OCI-LY3 (cell line): ENCODE results near the gene MAGI2.
A peak's percentile ranks its signal among the peaks of the same experiment; 100 is the strongest.

Experiments
- H2AFZ ChIP-seq: fragments of 200-600, 300-600 bp; shearing (Covaris generic); 2 replicates; pipeline ENCODE4 v1.6.0; 2014; ENCODE audit warnings: antibody characterized with exemption, low read depth, low read length
- H3K27ac ChIP-seq: fragments of 200-600, 300-600 bp; sonication (generic); 2 replicates; pipeline ENCODE4 v1.5.1; 2014; ENCODE audit warnings: mild to moderate bottlenecking, low read length, moderate library complexity, mixed read lengths
- H3K27me3 ChIP-seq: fragments of 200-600, 300-600 bp; sonication (generic); 2 replicates; pipeline ENCODE4 v1.6.1; 2014; ENCODE audit warnings: low read depth, low read length, mixed read lengths
- H3K36me3 ChIP-seq: fragments of 200-600, 300-600 bp; sonication (generic); replicated peaks from 2 replicates; pipeline ENCODE3; 2014; ENCODE audit warnings: low read depth, low read length, mixed read lengths
- H3K4me1 ChIP-seq: fragments of 300-600, 200-600 bp; sonication (generic); 2 replicates; pipeline ENCODE4 v1.6.1; 2014; ENCODE audit warnings: low read length, mixed read lengths
- H3K4me2 ChIP-seq: fragments of 200-600, 300-600 bp; sonication (generic); 2 replicates; pipeline ENCODE4 v1.6.1; 2014; ENCODE audit warnings: low read length, mixed read lengths
- H3K4me3 ChIP-seq: fragments of 300-600, 200-600 bp; sonication (generic); 2 replicates; pipeline ENCODE4 v1.5.1; 2014; ENCODE audit warnings: antibody characterized with exemption, mild to moderate bottlenecking, low read length, moderate library complexity
- H3K79me2 ChIP-seq: fragments of 300-600, 200-600 bp; shearing (Covaris generic); 2 replicates; pipeline ENCODE4 v1.6.1; 2014; ENCODE audit warnings: mild to moderate bottlenecking, low read length, mixed read lengths
- H3K9ac ChIP-seq: fragments of 300-600, 200-600 bp; shearing (Covaris generic); 2 replicates; pipeline ENCODE4 v1.6.0; 2014; ENCODE audit warnings: mild to moderate bottlenecking, low read length, moderate library complexity
- H3K9me3 ChIP-seq: fragments of 200-600, 300-600 bp; shearing (Covaris generic); 2 replicates; pipeline ENCODE4 v1.6.1; 2014; ENCODE audit warnings: low read length, mixed read lengths; ENCODE audit not compliant: insufficient read depth
- H4K20me1 ChIP-seq: fragments of 200-600, 300-600 bp; sonication (generic); 2 replicates; pipeline ENCODE4 v1.6.1; 2016; ENCODE audit warnings: low read length, mixed read lengths; ENCODE audit not compliant: insufficient read depth
- EZH2phosphoT487 ChIP-seq: fragments of 200-600 bp; shearing (Covaris generic); IDR thresholded peaks from 2 replicates; pipeline ENCODE4 v1.6.1; 2018; ENCODE audit warnings: antibody characterized with exemption, mixed run types, low read depth
- TF ChIP-seq, protein P1 (sequence below): fragments of 200-600, 300-600 bp; sonication (generic); IDR thresholded peaks from 2 replicates; pipeline ENCODE4 v1.5.1; 2014; ENCODE audit warnings: antibody characterized with exemption, low read length, low read depth

Gene MAGI2

DNA sequence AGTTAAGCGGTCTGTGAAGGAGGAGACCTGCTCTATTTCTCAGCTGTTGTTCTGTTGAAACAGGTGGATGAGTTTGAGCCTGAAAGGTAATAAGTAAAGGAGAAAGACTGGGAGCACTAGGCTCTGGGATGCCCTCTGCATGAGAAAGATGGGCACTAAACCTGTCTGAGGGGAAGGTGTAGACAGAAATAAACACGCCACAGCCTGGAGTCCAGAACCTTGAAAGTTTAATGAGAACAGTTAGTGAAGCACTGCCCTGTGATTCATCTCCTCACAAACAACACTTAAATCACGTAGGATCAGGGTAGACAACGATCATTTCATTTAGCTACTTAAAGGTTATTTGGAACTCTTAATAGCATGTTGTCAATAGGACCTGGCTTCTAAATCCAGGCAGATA is 1461.8 kb downstream of the MAGI2 start:
- no peak overlapping the region for H3K9ac ChIP-seq
- H3K36me3 ChIP-seq: no peaks in the 10 kb centered on the region
- H2AFZ ChIP-seq: no peak overlapping the region
- H3K9me3 ChIP-seq: no peaks in the 10 kb centered on the region
- H3K4me1 ChIP-seq: no peaks in the 10 kb centered on the region
- H3K4me2 ChIP-seq: no peak overlapping the region
- no peak overlapping the region for H3K27ac ChIP-seq
- H3K79me2 ChIP-seq: no peaks in the 10 kb centered on the region
- H3K4me3 ChIP-seq: no peak overlapping the region
- peaks cover 7% of the 10 kb centered on the region; the same call in 1 of the 2 replicates for H3K27me3 ChIP-seq
- no peaks in the 10 kb centered on the region for H4K20me1 ChIP-seq
- TF ChIP-seq, protein P1, sequence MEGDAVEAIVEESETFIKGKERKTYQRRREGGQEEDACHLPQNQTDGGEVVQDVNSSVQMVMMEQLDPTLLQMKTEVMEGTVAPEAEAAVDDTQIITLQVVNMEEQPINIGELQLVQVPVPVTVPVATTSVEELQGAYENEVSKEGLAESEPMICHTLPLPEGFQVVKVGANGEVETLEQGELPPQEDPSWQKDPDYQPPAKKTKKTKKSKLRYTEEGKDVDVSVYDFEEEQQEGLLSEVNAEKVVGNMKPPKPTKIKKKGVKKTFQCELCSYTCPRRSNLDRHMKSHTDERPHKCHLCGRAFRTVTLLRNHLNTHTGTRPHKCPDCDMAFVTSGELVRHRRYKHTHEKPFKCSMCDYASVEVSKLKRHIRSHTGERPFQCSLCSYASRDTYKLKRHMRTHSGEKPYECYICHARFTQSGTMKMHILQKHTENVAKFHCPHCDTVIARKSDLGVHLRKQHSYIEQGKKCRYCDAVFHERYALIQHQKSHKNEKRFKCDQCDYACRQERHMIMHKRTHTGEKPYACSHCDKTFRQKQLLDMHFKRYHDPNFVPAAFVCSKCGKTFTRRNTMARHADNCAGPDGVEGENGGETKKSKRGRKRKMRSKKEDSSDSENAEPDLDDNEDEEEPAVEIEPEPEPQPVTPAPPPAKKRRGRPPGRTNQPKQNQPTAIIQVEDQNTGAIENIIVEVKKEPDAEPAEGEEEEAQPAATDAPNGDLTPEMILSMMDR: no peak
- TF ChIP-seq EZH2phosphoT487: no peak

DNA sequence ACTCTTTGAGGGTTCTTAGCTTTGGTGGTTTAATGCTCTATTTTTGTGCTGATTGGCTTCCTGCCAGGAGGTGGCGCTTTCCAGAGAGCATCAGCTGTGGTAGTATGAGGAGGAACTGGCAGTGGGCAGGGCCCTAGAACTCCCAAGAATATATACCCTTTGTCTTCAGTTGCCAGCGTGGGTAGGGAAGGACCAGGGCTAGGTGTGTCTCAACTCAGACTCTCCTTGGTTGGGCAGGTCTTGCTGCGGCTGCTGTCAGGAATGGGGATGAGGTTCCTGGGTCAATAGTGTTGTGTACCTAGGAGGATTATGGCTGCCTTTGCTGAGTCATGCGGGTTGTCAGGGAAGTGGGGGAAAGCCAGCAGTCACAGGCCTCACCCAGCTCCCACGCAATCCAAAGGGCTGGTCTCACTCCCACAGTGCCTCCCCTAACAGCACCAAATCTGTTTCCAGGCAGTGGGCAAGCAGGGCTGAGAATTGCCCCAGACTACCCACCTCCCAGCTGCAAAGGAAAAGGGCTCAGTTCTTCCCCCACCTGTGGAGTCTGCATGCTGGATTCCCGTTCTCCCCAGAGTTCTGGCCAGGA is 1463.4 kb downstream of the MAGI2 start:
- no peaks in the 10 kb centered on the region for H3K9me3 ChIP-seq
- H3K27me3 ChIP-seq: peaks cover 7% of the 10 kb centered on the region; the same call in 1 of the 2 replicates
- H3K9ac ChIP-seq: no peak overlapping the region
- H4K20me1 ChIP-seq: no peaks in the 10 kb centered on the region
- no peak overlapping the region for H3K4me2 ChIP-seq
- no peak overlapping the region for H3K4me3 ChIP-seq
- no peaks in the 10 kb centered on the region for H3K36me3 ChIP-seq
- peak overlapping the region; percentile 46; the same call in 1 of the 2 replicates for H2AFZ ChIP-seq
- H3K79me2 ChIP-seq: no peaks in the 10 kb centered on the region
- H3K27ac ChIP-seq: no peak overlapping the region
- no peaks in the 10 kb centered on the region for H3K4me1 ChIP-seq
- no peak for TF ChIP-seq EZH2phosphoT487
- TF ChIP-seq, protein P1: peak; percentile 45

DNA sequence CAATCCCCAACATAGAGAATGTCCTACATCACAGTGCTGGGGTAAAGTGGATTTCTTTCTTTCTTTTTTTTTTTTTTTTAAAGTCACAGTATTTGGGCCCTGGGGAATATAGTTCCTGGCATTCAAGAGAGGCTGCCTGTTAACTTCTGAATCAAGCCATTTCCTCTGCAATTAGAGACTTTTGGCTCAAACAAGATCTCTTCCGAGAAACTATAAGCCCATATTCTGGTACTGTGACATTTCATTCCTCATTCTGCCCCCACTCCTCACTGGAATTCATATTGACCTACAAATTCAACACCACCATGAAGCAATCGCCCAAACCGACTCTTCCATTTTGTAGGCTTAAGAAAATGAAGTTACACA is 1467.5 kb downstream of the MAGI2 start:
- no peak for TF ChIP-seq EZH2phosphoT487
- TF ChIP-seq, protein P1: no peak
- H3K4me3 ChIP-seq: no peak overlapping the region
- no peaks in the 10 kb centered on the region for H3K9me3 ChIP-seq
- no peaks in the 10 kb centered on the region for H3K27me3 ChIP-seq
- H3K4me2 ChIP-seq: no peak overlapping the region
- no peaks in the 10 kb centered on the region for H4K20me1 ChIP-seq
- no peak overlapping the region for H2AFZ ChIP-seq
- H3K27ac ChIP-seq: no peak overlapping the region
- no peaks in the 10 kb centered on the region for H3K79me2 ChIP-seq
- no peaks in the 10 kb centered on the region for H3K4me1 ChIP-seq
- H3K9ac ChIP-seq: no peak overlapping the region
- no peaks in the 10 kb centered on the region for H3K36me3 ChIP-seq

DNA sequence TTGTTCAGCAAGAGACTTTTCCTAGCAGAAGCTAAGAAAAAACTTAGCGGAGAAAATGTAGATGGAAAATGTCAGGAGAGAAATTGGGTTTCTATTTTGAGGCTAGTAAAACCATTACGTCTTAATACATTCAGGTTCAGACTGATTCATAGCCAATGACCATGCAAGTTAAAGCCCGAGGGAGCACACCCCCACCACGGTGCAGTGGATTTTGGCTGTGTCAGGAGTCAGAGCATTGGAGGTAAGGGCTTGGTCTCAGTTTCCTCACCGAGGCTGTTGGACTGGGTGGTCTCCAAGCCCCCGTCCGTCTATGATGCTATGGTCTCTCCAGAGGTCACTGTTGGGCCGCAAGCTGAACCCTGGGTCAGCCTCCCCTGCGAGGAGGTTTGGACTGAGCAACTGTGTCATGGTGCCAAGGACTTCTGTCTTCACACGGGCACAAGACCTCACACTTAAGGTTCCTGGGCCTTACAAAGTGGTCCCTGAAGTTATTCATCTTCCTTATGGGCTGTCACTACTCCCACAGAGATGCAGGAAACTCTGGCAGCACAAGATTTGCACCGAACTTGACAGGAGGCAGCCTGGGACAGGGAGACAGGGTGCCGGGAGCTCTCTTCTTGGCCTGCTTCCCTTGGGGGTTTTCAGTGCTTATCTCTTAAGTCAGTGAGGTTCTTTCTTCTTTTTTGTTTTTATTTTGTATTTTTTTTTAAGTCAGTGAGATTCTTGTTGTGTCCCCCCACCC is 1468.1 kb downstream of the MAGI2 start:
- H3K4me3 ChIP-seq: no peak overlapping the region
- no peaks in the 10 kb centered on the region for H3K4me1 ChIP-seq
- H3K4me2 ChIP-seq: no peak overlapping the region
- H3K9ac ChIP-seq: no peak overlapping the region
- no peak for TF ChIP-seq EZH2phosphoT487
- TF ChIP-seq, protein P1: no peak
- H4K20me1 ChIP-seq: no peaks in the 10 kb centered on the region
- no peaks in the 10 kb centered on the region for H3K79me2 ChIP-seq
- no peak overlapping the region for H3K27ac ChIP-seq
- H3K9me3 ChIP-seq: no peaks in the 10 kb centered on the region
- no peaks in the 10 kb centered on the region for H3K27me3 ChIP-seq
- H3K36me3 ChIP-seq: no peaks in the 10 kb centered on the region
- no peak overlapping the region for H2AFZ ChIP-seq
